ENCODE data around the gene ATP8B4.

DNA sequence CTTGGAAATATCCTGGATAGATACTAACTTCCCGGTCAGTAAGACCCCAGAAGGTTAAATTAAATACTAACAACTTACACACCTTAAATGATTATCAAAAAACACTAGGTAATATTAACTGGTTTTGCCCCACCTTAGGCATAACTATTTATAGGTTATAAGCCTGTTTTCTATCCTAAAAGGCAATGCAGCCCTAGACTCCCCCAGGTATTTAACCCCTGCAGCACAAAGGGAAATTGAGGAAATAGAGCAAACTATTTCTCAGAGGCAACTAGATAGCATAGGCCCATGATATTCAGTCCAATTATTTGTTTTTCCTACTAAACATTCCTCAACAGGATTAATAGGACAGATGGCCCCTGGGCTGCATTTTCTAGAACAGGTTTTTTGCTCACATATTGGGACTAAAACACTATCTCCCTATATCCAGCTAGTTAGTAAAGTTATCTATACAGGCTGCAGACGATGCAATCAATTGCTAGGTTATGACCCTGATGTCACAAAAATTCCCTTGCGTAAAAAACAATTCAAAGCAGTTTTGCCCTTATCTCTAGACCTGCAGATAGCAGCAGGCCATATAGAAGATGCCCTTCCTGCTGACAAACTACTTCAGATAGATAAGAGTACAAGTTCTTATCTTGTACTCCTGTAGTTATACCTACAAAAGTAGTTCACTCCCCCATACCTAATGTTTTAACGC is 276.9 kb downstream of the ATP8B4 start:
- no peak for TF ChIP-seq GABPA (IDR thresholded peaks at IDR 0.05 in 1 of 2, conservative IDR thresholded peaks at IDR 0.05 in 1 of 2)
- TF ChIP-seq, protein P1, sequence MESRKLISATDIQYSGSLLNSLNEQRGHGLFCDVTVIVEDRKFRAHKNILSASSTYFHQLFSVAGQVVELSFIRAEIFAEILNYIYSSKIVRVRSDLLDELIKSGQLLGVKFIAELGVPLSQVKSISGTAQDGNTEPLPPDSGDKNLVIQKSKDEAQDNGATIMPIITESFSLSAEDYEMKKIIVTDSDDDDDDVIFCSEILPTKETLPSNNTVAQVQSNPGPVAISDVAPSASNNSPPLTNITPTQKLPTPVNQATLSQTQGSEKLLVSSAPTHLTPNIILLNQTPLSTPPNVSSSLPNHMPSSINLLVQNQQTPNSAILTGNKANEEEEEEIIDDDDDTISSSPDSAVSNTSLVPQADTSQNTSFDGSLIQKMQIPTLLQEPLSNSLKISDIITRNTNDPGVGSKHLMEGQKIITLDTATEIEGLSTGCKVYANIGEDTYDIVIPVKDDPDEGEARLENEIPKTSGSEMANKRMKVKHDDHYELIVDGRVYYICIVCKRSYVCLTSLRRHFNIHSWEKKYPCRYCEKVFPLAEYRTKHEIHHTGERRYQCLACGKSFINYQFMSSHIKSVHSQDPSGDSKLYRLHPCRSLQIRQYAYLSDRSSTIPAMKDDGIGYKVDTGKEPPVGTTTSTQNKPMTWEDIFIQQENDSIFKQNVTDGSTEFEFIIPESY (IDR thresholded peaks at IDR 0.05) = no peak
- TF ChIP-seq, protein P2, sequence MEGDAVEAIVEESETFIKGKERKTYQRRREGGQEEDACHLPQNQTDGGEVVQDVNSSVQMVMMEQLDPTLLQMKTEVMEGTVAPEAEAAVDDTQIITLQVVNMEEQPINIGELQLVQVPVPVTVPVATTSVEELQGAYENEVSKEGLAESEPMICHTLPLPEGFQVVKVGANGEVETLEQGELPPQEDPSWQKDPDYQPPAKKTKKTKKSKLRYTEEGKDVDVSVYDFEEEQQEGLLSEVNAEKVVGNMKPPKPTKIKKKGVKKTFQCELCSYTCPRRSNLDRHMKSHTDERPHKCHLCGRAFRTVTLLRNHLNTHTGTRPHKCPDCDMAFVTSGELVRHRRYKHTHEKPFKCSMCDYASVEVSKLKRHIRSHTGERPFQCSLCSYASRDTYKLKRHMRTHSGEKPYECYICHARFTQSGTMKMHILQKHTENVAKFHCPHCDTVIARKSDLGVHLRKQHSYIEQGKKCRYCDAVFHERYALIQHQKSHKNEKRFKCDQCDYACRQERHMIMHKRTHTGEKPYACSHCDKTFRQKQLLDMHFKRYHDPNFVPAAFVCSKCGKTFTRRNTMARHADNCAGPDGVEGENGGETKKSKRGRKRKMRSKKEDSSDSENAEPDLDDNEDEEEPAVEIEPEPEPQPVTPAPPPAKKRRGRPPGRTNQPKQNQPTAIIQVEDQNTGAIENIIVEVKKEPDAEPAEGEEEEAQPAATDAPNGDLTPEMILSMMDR (IDR thresholded peaks at IDR 0.05; ENCODE audit: low read depth, low read length, missing input control) = no peak
- TF ChIP-seq, protein P3, sequence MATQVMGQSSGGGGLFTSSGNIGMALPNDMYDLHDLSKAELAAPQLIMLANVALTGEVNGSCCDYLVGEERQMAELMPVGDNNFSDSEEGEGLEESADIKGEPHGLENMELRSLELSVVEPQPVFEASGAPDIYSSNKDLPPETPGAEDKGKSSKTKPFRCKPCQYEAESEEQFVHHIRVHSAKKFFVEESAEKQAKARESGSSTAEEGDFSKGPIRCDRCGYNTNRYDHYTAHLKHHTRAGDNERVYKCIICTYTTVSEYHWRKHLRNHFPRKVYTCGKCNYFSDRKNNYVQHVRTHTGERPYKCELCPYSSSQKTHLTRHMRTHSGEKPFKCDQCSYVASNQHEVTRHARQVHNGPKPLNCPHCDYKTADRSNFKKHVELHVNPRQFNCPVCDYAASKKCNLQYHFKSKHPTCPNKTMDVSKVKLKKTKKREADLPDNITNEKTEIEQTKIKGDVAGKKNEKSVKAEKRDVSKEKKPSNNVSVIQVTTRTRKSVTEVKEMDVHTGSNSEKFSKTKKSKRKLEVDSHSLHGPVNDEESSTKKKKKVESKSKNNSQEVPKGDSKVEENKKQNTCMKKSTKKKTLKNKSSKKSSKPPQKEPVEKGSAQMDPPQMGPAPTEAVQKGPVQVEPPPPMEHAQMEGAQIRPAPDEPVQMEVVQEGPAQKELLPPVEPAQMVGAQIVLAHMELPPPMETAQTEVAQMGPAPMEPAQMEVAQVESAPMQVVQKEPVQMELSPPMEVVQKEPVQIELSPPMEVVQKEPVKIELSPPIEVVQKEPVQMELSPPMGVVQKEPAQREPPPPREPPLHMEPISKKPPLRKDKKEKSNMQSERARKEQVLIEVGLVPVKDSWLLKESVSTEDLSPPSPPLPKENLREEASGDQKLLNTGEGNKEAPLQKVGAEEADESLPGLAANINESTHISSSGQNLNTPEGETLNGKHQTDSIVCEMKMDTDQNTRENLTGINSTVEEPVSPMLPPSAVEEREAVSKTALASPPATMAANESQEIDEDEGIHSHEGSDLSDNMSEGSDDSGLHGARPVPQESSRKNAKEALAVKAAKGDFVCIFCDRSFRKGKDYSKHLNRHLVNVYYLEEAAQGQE (IDR thresholded peaks at IDR 0.05) = no peak
- no peak for TF ChIP-seq TAF1 (conservative IDR thresholded peaks at IDR 0.05)
- TF ChIP-seq, protein P4, sequence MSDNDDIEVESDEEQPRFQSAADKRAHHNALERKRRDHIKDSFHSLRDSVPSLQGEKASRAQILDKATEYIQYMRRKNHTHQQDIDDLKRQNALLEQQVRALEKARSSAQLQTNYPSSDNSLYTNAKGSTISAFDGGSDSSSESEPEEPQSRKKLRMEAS (IDR thresholded peaks at IDR 0.05) = no peak
- no peak for TF ChIP-seq YY1 (IDR thresholded peaks at IDR 0.05)
- TF ChIP-seq, protein P5, sequence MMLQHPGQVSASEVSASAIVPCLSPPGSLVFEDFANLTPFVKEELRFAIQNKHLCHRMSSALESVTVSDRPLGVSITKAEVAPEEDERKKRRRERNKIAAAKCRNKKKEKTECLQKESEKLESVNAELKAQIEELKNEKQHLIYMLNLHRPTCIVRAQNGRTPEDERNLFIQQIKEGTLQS (IDR thresholded peaks at IDR 0.05) = no peak

Measured in liver (tissue), 3 donors.